ENCODE results near the gene LAMP1.

DNA sequence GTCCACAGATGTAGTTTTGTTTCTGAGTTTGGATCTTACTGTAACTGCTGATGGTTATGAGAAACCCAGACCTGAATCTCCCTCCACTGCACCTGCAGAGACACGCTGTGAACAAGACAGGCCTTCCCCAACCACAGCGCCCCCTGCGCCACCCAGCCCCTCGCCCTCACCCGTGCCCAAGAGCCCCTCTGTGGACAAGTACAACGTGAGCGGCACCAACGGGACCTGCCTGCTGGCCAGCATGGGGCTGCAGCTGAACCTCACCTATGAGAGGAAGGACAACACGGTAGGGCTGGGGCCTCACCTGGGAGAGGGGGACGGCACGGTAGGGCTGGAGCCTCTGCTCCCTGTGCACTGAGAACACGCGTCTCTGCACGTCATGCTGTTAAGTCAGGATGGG is 22.3 kb downstream of the LAMP1 start:
- TF ChIP-seq, protein P1, sequence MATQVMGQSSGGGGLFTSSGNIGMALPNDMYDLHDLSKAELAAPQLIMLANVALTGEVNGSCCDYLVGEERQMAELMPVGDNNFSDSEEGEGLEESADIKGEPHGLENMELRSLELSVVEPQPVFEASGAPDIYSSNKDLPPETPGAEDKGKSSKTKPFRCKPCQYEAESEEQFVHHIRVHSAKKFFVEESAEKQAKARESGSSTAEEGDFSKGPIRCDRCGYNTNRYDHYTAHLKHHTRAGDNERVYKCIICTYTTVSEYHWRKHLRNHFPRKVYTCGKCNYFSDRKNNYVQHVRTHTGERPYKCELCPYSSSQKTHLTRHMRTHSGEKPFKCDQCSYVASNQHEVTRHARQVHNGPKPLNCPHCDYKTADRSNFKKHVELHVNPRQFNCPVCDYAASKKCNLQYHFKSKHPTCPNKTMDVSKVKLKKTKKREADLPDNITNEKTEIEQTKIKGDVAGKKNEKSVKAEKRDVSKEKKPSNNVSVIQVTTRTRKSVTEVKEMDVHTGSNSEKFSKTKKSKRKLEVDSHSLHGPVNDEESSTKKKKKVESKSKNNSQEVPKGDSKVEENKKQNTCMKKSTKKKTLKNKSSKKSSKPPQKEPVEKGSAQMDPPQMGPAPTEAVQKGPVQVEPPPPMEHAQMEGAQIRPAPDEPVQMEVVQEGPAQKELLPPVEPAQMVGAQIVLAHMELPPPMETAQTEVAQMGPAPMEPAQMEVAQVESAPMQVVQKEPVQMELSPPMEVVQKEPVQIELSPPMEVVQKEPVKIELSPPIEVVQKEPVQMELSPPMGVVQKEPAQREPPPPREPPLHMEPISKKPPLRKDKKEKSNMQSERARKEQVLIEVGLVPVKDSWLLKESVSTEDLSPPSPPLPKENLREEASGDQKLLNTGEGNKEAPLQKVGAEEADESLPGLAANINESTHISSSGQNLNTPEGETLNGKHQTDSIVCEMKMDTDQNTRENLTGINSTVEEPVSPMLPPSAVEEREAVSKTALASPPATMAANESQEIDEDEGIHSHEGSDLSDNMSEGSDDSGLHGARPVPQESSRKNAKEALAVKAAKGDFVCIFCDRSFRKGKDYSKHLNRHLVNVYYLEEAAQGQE (IDR thresholded peaks at IDR 0.05; ENCODE audit: low read depth): no peak
- TF ChIP-seq EP300 (IDR thresholded peaks at IDR 0.05; ENCODE audit: borderline replicate concordance) (no peak), TEAD4 (IDR thresholded peaks at IDR 0.05) (no peak), EGR1 (IDR thresholded peaks at IDR 0.05) (no peak), ZBTB7A (IDR thresholded peaks at IDR 0.05; ENCODE audit: low read depth) (no peak)
- TF ChIP-seq, protein P2, sequence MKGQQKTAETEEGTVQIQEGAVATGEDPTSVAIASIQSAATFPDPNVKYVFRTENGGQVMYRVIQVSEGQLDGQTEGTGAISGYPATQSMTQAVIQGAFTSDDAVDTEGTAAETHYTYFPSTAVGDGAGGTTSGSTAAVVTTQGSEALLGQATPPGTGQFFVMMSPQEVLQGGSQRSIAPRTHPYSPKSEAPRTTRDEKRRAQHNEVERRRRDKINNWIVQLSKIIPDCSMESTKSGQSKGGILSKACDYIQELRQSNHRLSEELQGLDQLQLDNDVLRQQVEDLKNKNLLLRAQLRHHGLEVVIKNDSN (IDR thresholded peaks at IDR 0.05): no peak
- TF ChIP-seq, protein P3, sequence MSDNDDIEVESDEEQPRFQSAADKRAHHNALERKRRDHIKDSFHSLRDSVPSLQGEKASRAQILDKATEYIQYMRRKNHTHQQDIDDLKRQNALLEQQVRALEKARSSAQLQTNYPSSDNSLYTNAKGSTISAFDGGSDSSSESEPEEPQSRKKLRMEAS (IDR thresholded peaks at IDR 0.05): no peak
